ENCODE results near the gene PHF12.
"Not testable (repeated sequence)": the region's sequence is repeated elsewhere in the genome, so short reads cannot be mapped to it uniquely, and the experiment has no call there.

The PHF12 gene

DNA sequence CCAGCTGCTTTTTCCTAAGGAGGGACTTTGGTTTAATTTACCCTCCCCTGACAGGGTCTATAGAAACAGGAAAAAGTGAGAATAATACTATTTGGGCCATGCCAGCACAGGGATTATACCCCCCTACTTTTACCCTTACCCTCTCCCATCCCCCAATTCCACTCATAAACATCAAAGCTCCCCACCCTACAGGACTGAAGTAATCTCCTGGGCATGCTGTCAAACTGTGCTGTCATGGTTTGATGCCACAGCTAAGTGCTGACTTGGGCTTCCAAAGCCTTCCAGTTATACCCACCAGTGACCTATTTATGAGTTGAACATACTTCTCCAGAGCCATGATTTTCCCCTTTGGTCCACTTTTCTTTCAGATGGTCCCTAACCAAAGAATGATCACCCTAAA is 12.8 kb downstream of the PHF12 start:
- DNase-seq (ENCODE audit: low spot score in 2 of 2): no peak
- Mint-ChIP-seq H3K4me3 (no peak overlapping the region), H3K36me3 (peaks cover 59% of the 10 kb centered on the region), H3K9me3 (no peaks in the 10 kb centered on the region), H3K4me1 (peaks cover 63% of the 10 kb centered on the region), H3K27ac (peak overlapping the region; percentile 30)
- ATAC-seq: no peak

DNA sequence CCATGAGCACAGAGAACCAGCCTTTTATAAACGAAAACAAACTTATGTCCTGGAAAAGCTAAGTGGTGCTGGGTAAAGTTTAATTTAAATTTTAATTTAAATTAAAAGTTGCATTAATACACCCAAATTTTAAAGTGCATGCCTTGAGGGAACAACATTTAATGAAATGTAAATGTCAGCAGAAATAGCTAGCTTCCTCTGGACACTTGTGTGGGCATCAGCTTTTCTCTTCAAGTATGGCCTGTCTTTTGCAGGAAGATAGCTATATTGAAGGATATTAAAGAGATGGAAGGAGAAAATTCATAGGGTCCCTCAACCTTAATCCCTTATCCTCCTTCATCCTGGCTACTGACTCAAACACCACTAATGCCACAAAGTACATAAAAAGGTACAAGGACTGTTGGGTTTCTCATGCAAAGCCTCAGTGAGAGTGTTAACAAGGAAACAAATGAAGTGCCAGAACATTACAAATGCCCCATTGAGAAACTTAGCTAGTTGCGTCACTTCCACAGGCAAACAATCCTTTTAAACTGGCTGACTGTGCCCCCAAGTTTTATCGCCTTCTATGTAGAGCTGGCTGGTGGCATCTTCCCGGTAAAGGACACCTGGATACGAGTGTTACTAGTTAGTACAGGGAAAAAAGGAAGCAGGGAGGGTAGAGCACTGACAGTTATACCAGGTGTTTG is 14.1 kb downstream of the PHF12 start:
- Mint-ChIP-seq H3K36me3 (peaks cover 46% of the 10 kb centered on the region), H3K9me3 (no peaks in the 10 kb centered on the region), H3K4me3 (no peak overlapping the region), H3K27ac (peak overlapping the region; percentile 29), H3K4me1 (peaks cover 60% of the 10 kb centered on the region)
- no peak for DNase-seq (ENCODE audit: low spot score in 2 of 2)
- no peak for ATAC-seq

DNA sequence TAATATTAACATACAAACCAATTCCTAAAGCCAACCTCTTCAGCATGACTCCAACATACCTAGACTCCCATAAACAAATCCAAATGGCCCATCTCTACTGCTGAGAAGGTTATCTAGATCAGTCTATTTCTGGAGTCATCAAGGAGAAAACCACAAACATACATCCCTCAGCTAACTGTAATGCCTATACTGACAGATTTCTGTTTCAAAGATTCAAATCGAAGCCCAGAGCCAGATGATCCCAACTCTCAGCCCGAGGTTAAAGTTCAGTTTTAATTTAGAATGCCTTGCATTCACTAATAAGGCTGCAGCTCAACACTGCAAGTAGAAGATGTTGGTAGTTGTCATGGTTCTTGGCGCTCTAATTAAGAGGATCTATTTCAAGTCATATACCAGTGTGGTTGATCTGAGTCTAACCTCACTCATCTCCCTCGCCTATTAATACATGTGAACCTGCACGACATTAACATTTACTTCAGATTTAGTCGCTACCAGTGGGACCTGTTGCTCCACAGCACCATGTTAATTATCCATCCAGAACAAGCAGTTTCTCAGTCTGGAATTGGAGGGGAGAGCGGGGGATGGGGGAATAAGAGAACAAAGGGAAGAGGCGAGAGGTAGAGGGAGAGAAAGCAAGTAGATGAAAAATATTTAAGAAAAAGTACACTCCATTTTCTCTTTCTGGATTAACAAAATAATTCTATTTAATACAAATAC is 15.4 kb downstream of the PHF12 start:
- no peaks in the 10 kb centered on the region for H3K9me3 Mint-ChIP-seq

DNA sequence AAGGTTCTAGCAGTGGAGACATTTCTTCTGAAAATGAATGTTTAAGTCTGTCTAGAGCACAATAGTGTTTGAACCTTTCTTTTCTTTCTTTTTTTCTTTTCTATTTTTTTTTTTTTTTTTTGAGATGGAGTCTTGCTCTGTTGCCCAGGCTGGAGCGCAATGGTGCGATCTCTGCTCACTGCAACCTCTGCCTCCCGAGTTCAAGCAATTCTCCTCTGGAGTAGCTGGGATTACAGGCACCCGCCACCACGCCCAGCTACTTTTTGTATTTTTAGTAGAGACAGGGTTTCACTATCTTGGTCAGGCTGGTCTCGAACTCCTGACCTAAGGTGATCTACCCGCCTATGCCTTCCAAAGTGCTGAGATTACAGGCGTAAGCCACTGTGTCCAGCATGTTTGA is 16.8 kb downstream of the PHF12 start:
- H3K36me3 Mint-ChIP-seq: peaks cover 34% of the 10 kb centered on the region
- not testable (repeated sequence) for ATAC-seq; H3K9me3 Mint-ChIP-seq; H3K4me3 Mint-ChIP-seq; DNase-seq (ENCODE audit: low spot score in 2 of 2); H3K27ac Mint-ChIP-seq
- peaks cover 49% of the 10 kb centered on the region for H3K4me1 Mint-ChIP-seq

More for the DNA sequence above, 15.4 kb downstream of the PHF12 start:
- peaks cover 43% of the 10 kb centered on the region for H3K36me3 Mint-ChIP-seq
- H3K4me3 Mint-ChIP-seq: no peak overlapping the region
- DNase-seq (ENCODE audit: low spot score in 2 of 2) (no peak), ATAC-seq (no peak)
- peaks cover 53% of the 10 kb centered on the region for H3K4me1 Mint-ChIP-seq
- H3K27ac Mint-ChIP-seq: no peak overlapping the region

DNA sequence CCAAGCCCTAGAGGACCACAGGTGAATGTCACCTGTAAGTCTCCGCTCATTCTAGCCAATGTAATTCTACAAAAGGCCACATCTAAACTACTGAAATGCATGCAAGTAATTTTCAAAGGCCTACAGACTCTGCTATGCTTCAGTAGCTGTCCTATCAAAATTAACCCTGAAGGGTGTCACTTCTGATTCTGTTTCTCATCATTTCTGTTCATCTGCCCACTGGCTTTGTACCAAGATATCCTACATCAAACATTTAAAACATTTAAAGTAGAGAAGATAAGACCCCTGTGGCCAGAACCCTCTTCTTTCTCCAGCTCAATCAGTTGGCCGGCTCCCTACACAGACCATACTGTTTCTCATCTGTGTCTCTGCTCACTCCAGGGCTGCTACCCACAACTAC is 21.5 kb downstream of the PHF12 start:
- Mint-ChIP-seq H3K9me3 (no peaks in the 10 kb centered on the region), H3K4me3 (no peak overlapping the region), H3K36me3 (peaks cover 55% of the 10 kb centered on the region), H3K4me1 (peaks cover 53% of the 10 kb centered on the region), H3K27ac (peak overlapping the region; percentile 36)
- ATAC-seq: no peak
- no peak for DNase-seq (ENCODE audit: low spot score in 2 of 2)

DNA sequence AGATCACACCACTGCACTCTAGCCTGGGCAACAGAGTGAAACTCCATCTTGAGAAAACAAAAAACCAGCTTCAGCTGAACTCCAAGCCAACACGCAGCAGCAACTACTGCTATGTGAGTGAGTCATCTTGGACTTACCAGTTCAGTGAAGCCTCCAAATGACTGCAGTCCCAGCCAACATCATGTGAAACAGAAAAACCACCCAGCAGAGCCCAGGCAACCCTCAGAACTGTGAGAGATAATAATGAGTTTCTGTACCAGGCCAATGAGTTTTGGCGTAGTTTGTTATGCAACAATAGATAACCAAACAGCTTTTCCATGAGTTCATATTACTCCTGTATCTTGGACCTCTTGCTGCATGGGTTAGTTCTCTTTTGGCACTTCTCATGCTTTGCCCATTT is 23.3 kb downstream of the PHF12 start:
- no peak overlapping the region for H3K4me3 Mint-ChIP-seq
- H3K27ac Mint-ChIP-seq: peak overlapping the region; percentile 60
- DNase-seq (ENCODE audit: low spot score in 2 of 2) (no peak), ATAC-seq (peak; percentile 92)
- H3K9me3 Mint-ChIP-seq: no peaks in the 10 kb centered on the region
- H3K36me3 Mint-ChIP-seq: peaks cover 63% of the 10 kb centered on the region
- H3K4me1 Mint-ChIP-seq: peaks cover 59% of the 10 kb centered on the region

DNA sequence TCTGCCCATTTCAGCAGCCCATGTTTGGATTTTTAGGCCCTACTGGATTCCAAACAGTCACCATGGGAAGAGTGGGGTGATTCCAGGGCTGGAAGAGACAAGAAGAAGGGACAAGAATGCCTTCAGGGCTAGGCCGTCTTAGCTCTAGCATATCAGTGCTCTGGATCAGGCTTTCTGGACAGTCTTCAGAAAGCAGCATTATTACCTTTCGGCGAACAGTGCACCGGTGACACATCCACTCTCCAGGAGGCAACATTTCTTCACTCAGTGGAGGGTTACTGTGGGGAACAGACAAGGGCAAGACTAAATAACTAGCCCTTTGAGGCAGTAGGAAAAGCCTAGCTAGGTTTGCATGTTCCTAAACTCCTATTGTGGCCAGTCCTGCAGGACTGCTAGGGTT is 24.5 kb downstream of the PHF12 start:
- no peak for DNase-seq (ENCODE audit: low spot score in 2 of 2)
- Mint-ChIP-seq H3K4me1 (peaks cover 52% of the 10 kb centered on the region), H3K36me3 (peaks cover 71% of the 10 kb centered on the region), H3K4me3 (no peak overlapping the region), H3K27ac (peak overlapping the region; percentile 60), H3K9me3 (no peaks in the 10 kb centered on the region)
- no peak for ATAC-seq

DNA sequence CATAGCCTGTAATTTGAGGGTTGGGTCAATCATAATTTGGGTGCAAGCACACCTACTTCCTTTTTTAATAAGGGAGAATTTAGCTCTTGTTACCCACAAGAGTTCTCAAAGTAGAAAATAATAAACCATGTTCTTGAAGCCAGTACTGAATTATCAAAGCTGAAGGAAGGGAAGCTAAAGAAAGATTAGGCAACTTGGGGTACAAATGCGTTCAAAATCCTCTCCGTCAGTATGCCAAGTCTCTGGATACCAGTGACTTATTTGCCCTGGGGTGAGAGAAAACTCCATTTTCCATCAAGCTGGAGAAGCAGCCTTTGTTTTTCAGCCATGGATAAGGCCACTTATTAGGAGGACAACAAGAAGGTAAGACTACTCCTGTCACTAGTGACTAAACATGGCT is 25.0 kb downstream of the PHF12 start:
- Mint-ChIP-seq H3K9me3 (no peaks in the 10 kb centered on the region), H3K4me1 (peaks cover 52% of the 10 kb centered on the region), H3K27ac (peak overlapping the region; percentile 60), H3K4me3 (peak overlapping the region; percentile 38), H3K36me3 (peaks cover 71% of the 10 kb centered on the region)
- no peak for DNase-seq (ENCODE audit: low spot score in 2 of 2)
- no peak for ATAC-seq

DNA sequence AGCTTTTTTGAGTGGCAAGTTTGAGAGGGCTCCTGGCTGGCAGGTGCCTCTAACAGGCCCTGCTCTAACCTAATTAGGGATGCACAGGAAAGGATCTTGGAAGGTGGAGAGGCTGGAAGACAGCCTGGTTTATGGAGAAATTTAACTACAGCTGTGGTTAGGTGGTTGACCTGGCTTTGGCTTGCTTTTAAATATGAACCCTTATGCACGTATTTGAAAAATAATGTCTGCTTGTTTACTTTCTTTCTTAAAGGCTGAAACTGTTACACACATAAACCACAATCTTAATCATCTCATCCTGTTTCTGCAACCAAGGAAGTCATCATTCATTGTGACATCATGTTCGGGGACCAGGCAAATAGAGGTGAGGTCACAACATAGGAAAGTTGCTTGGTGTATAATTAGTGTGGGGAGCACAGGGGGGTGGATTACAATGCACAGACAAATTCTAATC is 25.4 kb downstream of the PHF12 start:
- DNase-seq (ENCODE audit: low spot score in 2 of 2) (peak in 1 of 2 donors; percentile 26), ATAC-seq (peak; percentile 95)
- Mint-ChIP-seq H3K9me3 (no peaks in the 10 kb centered on the region), H3K4me3 (peak overlapping the region; percentile 38), H3K27ac (peak overlapping the region; percentile 60), H3K36me3 (peaks cover 74% of the 10 kb centered on the region), H3K4me1 (peaks cover 52% of the 10 kb centered on the region)

DNA sequence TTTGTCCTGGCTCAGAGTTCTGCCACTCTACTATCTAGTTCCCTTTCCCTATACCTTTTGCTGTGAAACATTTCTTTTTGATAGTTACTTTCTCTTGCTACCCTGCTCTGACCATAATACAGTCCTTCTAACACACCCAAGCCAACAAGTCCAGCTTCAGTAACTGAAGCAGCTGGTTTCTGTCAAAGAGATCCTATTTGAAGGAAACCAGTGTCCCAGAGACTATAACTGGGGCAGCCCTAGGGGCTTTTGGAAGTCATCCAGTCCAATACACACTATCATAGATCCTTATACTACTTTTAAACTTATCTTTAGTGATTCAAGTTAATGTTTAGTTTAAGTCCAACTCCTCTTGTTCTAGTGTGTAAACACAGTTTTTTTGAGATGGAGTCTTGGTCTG is 31.1 kb downstream of the PHF12 start:
- Mint-ChIP-seq H3K9me3 (peaks cover 2% of the 10 kb centered on the region), H3K4me3 (no peak overlapping the region), H3K27ac (peak overlapping the region; percentile 70), H3K36me3 (peaks cover 100% of the 10 kb centered on the region), H3K4me1 (peaks cover 21% of the 10 kb centered on the region)
- DNase-seq (ENCODE audit: low spot score in 2 of 2) (no peak), ATAC-seq (no peak)

DNA sequence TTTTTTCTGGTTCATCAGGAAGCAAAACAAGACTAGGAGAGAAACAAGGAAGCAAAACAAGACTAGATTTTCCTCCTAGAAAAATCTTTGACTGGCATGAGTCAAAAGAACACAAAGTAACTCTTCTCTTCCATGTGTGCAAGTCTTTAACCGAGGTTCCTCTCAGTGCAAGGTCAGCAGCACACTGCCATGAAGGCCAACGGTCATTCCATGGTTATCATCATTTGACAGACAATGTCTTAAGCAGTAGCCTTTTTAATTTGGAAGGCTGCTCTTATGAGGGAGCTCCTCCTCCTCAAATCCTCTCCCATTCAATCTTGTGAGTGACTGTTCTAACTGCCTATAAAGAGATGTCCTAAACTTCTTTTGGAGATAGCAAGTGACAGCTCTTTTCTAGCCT is 33.0 kb downstream of the PHF12 start:
- H3K9me3 Mint-ChIP-seq: peaks cover 7% of the 10 kb centered on the region
- ATAC-seq (no peak), DNase-seq (ENCODE audit: low spot score in 2 of 2) (no peak)
- peaks cover 100% of the 10 kb centered on the region for H3K36me3 Mint-ChIP-seq
- H3K4me1 Mint-ChIP-seq: peaks cover 12% of the 10 kb centered on the region
- peak overlapping the region; percentile 70 for H3K27ac Mint-ChIP-seq
- H3K4me3 Mint-ChIP-seq: no peak overlapping the region

DNA sequence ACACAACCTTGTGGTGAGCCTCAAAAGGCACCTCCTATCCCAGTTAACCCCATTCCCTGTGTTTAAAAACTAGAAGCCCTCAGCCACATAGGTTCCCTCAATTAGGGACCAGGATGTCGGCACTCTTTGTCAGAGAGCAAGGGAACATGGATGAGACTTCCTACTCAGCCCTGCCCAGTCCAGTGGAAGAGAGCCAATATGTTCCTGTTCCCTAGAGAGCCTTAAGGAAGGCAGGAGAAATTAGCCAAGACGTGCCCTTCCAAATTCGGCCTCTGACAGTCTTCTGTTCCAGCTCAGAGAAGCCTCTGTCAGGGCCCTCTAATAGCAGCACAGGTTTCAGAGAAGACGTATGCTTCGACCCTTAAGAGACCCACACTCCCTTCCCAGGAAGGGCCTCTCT is 33.9 kb downstream of the PHF12 start:
- peaks cover 7% of the 10 kb centered on the region for H3K9me3 Mint-ChIP-seq
- H3K4me1 Mint-ChIP-seq: peaks cover 10% of the 10 kb centered on the region
- peaks cover 100% of the 10 kb centered on the region for H3K36me3 Mint-ChIP-seq
- H3K4me3 Mint-ChIP-seq: no peak overlapping the region
- ATAC-seq (no peak), DNase-seq (ENCODE audit: low spot score in 2 of 2) (no peak)
- peak overlapping the region; percentile 70 for H3K27ac Mint-ChIP-seq

DNA sequence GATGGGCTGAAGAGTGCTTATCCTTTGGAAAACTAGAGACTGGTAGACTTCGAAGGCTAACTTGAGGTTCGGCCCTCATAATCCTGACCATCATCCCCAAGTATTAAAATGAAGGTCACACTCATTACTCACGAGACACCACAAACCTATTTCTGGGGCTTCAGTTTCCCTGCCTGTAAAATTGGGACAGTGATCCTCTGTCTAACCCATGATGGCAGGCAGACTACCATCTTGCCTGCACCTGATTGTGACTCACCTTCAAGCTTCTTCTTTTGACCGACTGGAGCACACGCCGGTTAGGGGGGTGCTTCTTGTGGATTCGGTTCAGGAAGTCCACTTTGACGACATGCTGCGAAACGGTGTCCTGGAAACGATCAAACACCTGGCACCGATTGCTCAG is 34.3 kb downstream of the PHF12 start:
- Mint-ChIP-seq H3K4me3 (no peak overlapping the region), H3K4me1 (peaks cover 10% of the 10 kb centered on the region), H3K36me3 (peaks cover 100% of the 10 kb centered on the region), H3K9me3 (peaks cover 7% of the 10 kb centered on the region), H3K27ac (peak overlapping the region; percentile 70)
- ATAC-seq (no peak), DNase-seq (ENCODE audit: low spot score in 2 of 2) (no peak)

DNA sequence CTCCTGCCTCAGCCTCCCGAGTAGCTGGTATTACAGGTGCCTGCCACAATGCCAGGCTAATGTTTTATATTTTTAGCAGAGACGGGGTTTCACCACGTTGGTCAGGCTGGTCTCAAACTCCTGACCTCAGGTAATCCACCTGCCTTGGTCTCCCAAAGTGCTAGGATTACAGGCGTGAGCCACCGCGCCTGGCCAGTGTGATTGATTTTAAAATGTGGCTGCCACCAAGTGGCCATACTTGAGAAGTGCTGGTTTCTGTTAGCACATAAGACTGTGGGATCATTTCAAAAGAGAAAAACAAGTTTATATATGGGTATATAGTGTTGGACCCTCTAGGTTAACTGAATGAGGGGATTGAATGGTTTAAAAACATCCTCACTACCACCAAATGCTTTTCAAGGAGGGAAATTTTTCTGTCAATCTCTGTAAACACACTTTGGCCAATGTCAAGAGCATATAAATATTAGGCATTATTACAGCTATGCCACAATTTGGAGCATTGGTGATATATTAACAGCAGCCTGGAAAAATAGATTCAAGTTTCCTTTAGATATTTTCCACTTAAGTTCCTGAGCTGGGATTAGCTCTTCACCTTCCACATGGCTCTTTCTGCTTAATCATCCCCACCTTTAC is 34.9 kb downstream of the PHF12 start:
- Mint-ChIP-seq H3K4me3 (no peak overlapping the region), H3K4me1 (peaks cover 10% of the 10 kb centered on the region), H3K9me3 (peaks cover 7% of the 10 kb centered on the region), H3K36me3 (peaks cover 100% of the 10 kb centered on the region), H3K27ac (peak overlapping the region; percentile 35)
- ATAC-seq (peak; percentile 66), DNase-seq (ENCODE audit: low spot score in 2 of 2) (no peak)

DNA sequence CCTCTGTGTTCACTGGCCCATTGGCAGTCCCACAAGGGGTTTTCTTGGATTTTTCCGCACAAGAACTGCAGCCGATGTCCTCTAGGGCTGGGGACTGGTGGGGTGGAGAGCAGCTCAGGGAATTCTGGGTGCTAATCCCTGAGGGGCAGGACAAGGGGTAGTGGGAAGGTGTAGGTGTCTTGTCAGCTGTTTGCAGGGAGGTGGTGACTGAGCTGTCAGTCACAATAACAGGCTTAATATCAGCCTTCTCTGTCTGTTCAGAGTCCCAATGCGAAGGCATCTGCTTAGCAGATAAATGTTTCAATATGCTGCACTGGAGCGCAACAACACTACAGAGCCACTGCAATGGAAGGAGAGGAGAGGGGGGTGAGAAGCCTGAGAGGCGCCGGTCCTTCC is 38.4 kb downstream of the PHF12 start:
- ATAC-seq (no peak), DNase-seq (ENCODE audit: low spot score in 2 of 2) (no peak)
- Mint-ChIP-seq H3K27ac (peak overlapping the region; percentile 50), H3K4me1 (peaks cover 10% of the 10 kb centered on the region), H3K9me3 (peaks cover 7% of the 10 kb centered on the region), H3K4me3 (no peak overlapping the region), H3K36me3 (peaks cover 100% of the 10 kb centered on the region)

Data from stimulated activated effector memory CD8-positive, alpha-beta T cell treated with anti-CD3 and anti-CD28 coated beads, Interleukin-12 subunit alpha, Interleukin-12 subunit beta, amount 100 ng/mL, for 72 hours (primary cell).